NCI-H2227 treated with DMSO at 0.1 percent for 48 hours (cell line): Measurements from ENCODE around the gene TFF3.

Experiments
- DNase-seq: peaks from one replicate; lab custom pipeline; 2025; lab: John Stamatoyannopoulos, UW

The TFF3 gene

DNA sequence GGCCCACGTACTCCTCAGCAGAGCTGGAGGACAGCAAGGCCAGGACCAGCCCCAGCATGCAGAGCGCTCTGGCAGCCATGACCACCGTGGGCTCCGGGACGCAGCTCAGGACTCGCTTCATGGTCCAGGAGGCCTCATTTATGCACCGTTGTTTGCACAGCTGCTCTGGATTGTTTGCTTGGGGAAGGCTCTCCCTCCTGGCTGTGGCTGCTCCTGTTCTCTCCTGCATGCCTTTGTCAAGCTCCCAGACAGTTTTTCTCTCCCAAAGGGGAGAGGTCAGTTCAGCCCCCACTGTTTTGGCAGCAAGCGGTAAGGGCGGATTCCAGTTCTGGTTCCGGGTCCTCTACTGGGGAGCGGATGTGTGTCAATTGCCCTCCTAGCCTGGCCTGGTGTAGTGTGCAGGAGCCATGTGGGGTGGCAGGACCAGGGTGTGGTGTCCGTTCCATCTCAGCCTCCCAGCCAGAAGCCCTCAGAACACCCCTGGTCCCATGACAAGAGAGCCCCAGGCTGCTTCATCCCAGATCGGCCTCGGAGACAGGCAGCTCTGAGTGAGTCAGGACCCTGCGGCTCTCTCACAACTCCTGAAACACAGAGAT lies at the start of gene TFF3:
Gene TFF3 (minus strand): TSS at position 114 of the 596 bp plus-strand sequence. CDS start 35 bp downstream, at position 79.
- no peak for DNase-seq

GRCh38 chr21:42364304-42364865 lies 49.2 kb upstream of the TFF3 start:
- no peak for DNase-seq

DNA sequence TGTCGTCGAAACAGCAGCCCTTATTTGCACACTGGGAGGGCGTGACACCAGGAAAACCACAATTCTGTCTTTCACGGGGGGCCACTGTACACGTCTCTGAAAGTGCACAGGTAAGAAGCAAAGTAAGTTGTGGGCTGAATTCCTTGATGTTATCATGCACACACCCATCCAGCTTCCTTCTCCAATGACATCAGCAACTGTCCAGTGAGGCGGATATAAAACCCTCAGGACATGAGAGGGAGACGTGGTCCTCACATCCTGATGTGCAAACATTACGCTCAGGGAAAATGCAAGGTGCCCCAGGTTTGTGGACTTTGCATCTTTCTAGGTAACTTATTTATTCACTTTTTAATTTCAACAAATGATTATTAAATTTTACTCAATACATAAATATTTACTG lies 48.1 kb upstream of the TFF3 start:
- DNase-seq, result no peak

DNA sequence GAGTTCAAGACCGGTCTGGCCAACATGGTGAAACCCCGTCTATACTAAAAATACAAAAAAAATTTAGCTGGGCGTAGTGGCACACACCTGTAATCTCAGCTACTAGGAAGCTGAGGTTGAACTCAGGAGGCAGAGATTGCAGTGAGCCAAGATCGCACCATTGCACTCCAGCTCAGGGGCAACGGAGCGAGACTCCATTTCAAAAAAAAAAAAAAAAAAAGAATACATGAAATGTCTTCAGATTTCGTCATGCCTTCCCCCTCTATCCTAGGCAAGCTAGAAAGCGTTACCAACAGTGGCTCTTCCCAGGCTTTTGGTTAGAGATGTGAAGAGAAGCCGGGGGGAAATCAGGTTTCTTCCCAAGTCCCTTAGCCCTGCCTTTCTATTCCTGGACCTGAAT lies 47.5 kb upstream of the TFF3 start:
- no peak for DNase-seq

DNA sequence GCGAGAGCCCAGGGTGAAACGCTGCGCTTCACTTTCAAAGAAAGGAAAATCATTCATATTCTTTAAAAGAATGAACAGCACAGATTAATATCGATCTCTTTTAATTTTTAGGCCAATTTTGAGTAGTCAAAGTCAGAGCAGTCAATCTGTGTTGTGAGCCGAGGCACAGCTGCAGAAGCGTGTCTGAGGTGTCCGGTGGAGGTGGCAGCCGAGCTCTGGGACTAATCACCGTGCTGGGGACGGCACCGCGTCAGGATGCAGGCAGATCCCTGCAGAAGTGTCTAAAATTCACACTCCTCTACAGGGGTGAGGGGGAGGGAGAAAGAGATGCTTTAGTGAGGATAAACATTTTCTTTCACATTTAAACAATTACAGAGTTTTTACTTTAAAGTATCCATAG lies 47.0 kb upstream of the TFF3 start:
- DNase-seq, result no peak

DNA sequence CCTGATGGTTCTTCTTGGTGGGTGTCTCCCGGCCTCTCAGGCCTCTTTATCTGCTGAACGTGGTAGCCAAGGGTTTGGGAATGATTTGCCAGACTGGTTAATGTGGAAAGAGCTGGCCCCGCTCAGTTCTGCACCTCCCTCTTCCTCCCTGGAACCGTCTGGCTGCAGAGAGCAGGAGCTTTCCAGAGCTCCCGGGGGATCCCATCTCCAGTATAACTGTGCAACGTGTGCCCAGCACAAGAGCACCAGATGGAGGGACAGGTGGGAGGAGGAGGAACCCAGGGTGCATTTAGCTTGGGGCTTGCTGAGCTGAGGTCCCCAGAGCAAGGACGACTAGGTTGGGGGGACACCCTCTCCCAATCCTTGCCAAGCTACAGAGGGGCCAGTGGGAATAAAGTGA lies 46.1 kb upstream of the TFF3 start:
- DNase-seq, result no peak

DNA sequence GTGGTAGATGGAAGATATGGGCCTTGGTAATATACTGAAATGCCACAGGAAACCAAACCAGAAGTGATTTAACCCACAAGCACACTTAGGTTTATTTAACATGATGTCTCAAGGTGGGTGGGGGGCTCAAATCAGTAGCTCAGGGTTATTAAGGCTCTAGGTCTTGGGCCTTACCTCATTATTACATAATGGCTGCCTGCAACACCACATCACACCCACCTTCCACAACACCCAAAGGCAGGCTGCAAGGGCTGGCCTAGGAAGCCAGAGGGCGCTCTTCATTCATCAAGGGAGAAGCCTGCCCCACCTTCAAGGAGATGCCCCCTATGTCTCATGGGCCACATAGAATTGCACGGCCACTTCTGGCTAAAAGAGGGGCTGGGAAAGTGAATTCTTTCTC lies 45.1 kb upstream of the TFF3 start:
- no peak for DNase-seq

DNA sequence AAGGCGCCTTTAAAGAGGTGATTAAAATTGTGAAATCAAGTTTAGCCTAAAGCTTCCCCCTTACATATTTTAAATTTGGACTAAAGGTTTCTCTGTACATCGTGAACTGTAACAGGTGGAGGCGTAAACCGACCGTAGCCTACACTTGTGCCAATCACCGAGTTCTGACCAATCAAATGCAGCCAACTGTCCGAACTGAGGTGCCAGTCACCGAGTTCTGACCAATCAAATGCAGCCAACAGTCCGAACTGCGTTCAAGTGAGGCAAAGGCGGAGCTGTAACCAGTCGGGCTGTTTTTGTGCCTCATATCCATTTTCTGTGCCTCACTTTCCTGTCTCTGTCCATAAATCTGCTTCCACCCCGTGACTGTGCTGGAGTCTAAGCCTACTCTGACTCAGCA lies 43.7 kb upstream of the TFF3 start:
- no peak for DNase-seq

DNA sequence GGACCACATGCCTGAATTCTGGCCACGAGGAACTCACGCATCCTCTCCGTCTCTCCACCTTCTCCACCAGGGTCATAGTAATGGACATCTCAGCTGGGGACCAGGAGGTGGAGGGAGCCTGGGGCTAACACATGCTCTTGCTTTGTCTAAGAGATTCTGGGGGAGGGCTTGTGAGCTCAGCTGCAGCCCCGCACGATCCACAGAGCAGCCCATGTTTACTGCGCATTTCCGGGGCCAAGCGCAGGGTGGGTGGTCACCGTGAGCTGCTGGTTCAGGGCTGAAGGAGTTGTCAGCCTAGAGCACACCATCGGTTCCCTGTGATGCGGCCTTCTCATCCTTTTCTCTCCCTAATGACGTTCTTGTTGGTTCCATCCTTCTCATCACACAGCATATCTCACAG lies 43.1 kb upstream of the TFF3 start:
- DNase-seq, result no peak

- DNase-seq, result no peak
Observed at GRCh38 chr21:42357307-42357706, 42.1 kb upstream of the TFF3 start.

GRCh38 chr21:42356650-42357049 lies 41.4 kb upstream of the TFF3 start:
- no peak for DNase-seq

- no peak for DNase-seq
Observed at GRCh38 chr21:42356046-42356445, 40.8 kb upstream of the TFF3 start.

DNA sequence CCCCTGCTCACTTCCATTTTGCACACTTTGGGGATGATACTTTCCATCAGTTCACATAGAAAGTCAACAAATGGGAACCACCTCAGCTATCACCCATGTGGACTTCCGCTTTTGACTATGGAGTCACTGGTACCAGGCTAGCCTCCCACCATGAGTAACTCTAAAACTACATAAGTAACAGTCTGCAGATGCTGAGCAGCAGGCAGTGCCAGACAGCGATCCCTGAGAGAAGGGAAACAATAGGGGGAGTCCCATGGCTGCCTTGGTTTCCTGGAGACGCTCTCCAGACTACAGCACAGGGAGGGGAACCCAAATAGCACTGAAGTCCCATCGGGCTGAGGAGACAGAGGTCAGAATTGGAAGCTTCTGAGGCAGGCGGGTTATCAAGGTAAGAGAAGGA lies 38.4 kb upstream of the TFF3 start:
- no peak for DNase-seq

DNA sequence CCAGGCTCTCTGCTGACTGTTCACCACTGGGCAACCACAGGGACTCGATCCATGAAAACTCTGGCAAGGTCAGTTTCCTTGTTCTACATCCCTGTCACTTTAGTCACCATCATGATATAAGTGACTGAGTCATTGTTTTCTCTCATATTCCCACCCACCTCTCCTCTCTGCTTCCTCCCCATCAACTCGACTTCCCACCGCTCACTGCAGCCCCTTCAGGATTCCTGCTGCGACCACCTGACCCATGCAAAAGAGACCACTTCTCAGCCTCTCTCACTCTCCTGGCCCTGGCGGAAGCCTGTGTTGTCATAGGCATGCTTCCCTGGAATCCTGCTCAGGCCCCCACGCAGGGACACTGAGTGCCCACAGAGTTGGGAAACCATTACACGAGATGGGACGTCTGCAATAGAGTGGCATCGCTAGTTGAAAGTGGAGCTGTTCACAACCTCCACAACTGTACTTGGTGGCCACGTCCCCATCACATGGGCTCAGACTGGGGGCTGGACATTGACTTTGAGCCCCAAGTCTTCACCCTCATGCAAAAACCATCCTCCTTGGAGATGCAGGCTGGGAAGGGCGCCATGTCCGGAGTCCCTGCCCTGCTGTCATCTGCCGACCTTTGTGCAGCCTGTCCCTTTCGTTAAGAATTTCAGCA lies 37.4 kb upstream of the TFF3 start:
- DNase-seq, result no peak

GRCh38 chr21:42351626-42352440 lies 36.6 kb upstream of the TFF3 start:
- DNase-seq, result no peak

DNA sequence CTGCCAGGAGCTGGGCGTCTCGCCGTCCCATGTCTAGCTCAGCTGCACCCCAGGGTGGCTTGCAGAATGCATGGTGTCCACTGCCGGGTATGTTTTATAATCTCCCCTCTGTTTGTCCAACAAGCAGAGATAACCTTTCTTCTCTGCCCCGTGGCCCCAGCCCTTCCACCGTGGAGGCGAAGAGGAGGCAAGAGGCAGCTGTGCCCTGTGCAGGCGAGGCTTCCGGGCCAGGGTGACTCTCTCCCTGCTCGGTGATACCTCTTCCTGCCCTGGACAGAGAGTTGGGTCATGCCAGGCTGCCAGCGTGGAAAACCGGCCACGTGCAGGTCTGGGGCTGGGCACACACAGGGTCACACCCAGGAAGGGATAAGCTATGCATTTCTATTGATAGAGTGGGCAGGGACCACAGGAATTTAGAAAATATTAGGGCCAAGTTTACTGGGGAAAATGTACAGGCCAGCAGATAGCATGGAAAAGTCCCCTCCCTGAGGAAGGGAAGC lies 35.8 kb upstream of the TFF3 start, which contains the start of gene TFF2:
Gene TFF2 (minus strand): TSS at position 68 of the 500 bp plus-strand sequence. CDS start 37 bp downstream, at position 31.
- DNase-seq, result no peak

DNA sequence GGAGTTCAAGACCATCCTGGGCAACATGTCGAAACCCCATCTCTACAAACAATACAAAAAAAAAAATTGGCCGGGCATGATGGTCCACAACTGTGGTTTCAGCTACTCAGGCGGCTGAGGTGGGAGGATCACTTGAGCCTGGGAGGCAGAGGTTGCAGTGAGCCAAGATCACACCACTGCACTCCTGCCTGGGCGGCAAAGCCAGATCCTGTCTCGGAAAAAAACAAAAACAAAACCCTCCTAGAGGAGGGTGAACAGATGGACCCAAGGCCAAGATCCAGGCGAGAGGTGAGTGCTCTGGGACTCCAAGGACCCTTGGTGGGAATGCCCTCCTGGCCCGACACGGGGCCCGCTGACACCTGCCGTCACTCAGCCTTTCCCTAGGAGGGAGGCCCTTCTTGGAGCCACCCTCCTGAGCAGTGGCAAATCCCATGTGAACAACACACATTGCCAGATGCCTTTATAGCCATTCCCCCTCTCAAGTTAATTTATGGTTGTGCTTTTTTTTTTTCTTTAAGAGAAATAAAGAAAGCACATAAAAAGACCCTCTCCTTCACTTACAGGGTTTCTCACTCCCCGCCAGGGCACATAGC lies 35.2 kb upstream of the TFF3 start:
- DNase-seq, result no peak

DNA sequence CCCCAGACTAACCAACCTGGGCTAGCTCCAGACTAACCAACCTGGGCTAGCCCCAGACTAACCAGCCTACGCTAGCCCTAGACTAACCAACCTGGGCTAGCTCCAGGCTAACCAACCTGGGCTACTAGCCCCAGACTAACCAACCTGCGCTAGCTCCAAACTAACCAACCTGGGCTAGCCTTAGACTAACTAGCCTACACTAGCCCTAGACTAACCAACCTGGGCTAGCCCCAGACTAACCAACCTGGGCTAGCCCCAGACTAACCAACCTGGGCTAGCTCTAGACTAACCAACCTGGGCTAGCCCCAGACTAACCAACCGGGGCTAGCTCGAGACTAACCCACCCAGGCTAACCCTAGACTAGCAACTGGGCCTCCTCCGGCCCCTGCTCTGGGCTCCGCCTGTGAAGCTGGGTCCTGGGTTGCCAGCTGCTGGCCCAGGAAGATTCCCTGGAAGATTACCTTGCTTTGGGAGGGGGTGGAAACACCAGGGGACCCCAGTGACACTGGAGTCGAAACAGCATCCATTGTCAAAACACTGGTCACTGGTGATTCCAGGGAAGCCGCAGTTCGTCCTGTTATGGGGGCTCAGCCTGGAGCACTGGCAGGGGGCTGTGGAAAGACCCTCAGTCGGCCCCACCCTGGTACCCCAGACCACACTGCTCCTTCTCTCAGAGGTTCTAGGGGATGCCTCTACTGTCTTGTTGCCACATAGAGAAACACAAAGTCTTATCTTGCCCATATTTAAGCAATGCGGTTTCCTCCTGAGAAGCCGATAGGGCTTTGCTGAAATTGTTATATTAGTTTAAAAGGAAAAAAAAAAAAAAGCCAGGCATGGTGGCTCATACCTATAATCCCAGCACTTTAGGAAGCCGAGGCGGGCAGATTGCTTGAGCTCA lies 34.5 kb upstream of the TFF3 start:
- DNase-seq, result no peak

DNA sequence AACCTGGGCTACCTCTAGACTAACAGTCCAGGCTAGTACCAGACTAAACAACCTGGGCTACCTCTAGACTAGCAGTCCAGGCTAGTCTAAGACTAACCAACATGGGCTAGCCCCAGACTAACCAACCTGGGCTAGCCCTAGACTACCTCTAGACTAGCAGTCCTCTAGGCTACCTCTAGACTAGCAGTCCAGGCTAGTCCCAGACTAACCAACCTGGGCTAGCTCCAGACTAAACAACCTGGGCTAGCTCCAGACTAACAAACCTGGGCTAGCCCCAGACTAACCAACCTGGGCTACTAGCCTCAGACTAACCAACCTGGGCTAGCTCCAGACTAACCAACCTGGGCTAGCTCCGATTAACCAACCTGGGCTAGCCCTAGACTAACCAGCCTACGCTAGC lies 33.6 kb upstream of the TFF3 start:
- DNase-seq, result no peak

- no peak for DNase-seq
Observed at GRCh38 chr21:42347601-42348327, 32.6 kb upstream of the TFF3 start.
